T-helper 17 cell (primary cell): ENCODE measurements around the gene CEBPG. TPM values are rescaled to one million over a fixed set of nuclear protein-coding genes. Genes with fewer than 3 reads are reported as not detected.

Source experiments
- ATAC-seq: fragments of 150-1000 bp; cut with Tn5 transposase; 2 replicates; pipeline ENCODE4 v1.10.0; 2021; ENCODE audit warnings: mild to moderate bottlenecking, moderate library complexity
- DNase-seq, 3 donors: peaks; one replicate each; pipeline versions ENCODE4 v3.0.0 to v3.0.0-alpha.2; 2020 to 2021
- H3K9me3 ChIP-seq: one replicate; pipeline ENCODE4 v1.7.0; 2013; ENCODE audit warnings: low read length, mild to moderate bottlenecking; ENCODE audit not compliant: control insufficient read depth, poor library complexity, severe bottlenecking
- H3K27ac Mint-ChIP-seq: one replicate; pipeline ENCODE4 v1.8.0; 2022; ENCODE audit warnings: mild to moderate bottlenecking, moderate library complexity, mixed read lengths
- H3K27me3 Mint-ChIP-seq: one replicate; pipeline ENCODE4 v1.8.0; 2022; ENCODE audit warnings: mixed read lengths
- H3K36me3 Mint-ChIP-seq: one replicate; pipeline ENCODE4 v1.8.0; 2022; ENCODE audit warnings: low read depth, mixed read lengths
- H3K4me1 Mint-ChIP-seq: one replicate; pipeline ENCODE4 v1.8.0; 2022; ENCODE audit warnings: mild to moderate bottlenecking, mixed read lengths
- H3K4me3 Mint-ChIP-seq: one replicate; pipeline ENCODE4 v1.8.0; 2022; ENCODE audit warnings: mild to moderate bottlenecking, moderate library complexity, mixed read lengths
- total RNA-seq, 4 donors: library from RNA in 2 of 4; stranded (reverse) in 2 of 4; gene quantifications; one replicate each; pipeline ENCODE4 v1.2.3 and lab custom pipeline; 2022 to 2026

CEBPG gene
- total RNA-seq, 2 donors from 2014 or later: 17.0 to 22.0 TPM

GRCh38 chr19:33412601-33413425, 39.3 kb downstream of the CEBPG start:
- peak overlapping the region; percentile 19 for H3K27ac Mint-ChIP-seq
- no peak for ATAC-seq
- no peaks in the 10 kb centered on the region for H3K27me3 Mint-ChIP-seq
- no peaks in the 10 kb centered on the region for H3K9me3 ChIP-seq
- no peak overlapping the region for H3K4me3 Mint-ChIP-seq
- peaks cover 10% of the 10 kb centered on the region for H3K4me1 Mint-ChIP-seq
- no peak for DNase-seq
- no peaks in the 10 kb centered on the region for H3K36me3 Mint-ChIP-seq

DNA sequence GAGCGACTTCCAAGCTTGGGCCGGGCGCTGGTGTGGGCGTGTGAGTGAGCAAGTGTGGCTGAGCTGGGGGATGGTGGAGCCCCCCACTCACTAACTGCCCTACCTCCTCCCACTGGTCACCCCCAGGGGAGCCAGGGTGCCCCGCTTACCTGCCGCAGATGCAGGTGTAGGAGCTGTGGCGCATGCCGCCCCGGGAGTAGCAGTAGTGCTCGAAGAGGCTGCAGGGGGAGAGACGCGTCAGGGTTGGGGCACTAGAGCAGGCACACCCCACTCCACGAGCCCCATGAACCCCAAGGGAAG, 39.9 kb downstream of the CEBPG start:
- no peak overlapping the region for H3K27ac Mint-ChIP-seq
- H3K36me3 Mint-ChIP-seq: no peaks in the 10 kb centered on the region
- H3K9me3 ChIP-seq: no peaks in the 10 kb centered on the region
- ATAC-seq (no peak), DNase-seq (no peak)
- H3K4me3 Mint-ChIP-seq: no peak overlapping the region
- H3K27me3 Mint-ChIP-seq: no peaks in the 10 kb centered on the region
- H3K4me1 Mint-ChIP-seq: peaks cover 10% of the 10 kb centered on the region

GRCh38 chr19:33413868-33414666, 40.6 kb downstream of the CEBPG start:
- ATAC-seq: no peak
- no peaks in the 10 kb centered on the region for H3K27me3 Mint-ChIP-seq
- no peak for DNase-seq
- H3K4me1 Mint-ChIP-seq: peaks cover 10% of the 10 kb centered on the region
- no peaks in the 10 kb centered on the region for H3K9me3 ChIP-seq
- H3K36me3 Mint-ChIP-seq: no peaks in the 10 kb centered on the region
- no peak overlapping the region for H3K27ac Mint-ChIP-seq
- no peak overlapping the region for H3K4me3 Mint-ChIP-seq

- Mint-ChIP-seq H3K36me3 (no peaks in the 10 kb centered on the region), H3K4me3 (peak overlapping the region; percentile 55), H3K27ac (peak overlapping the region; percentile 14), H3K4me1 (peaks cover 10% of the 10 kb centered on the region), H3K27me3 (no peaks in the 10 kb centered on the region)
- DNase-seq: no peak
- no peak for ATAC-seq
- H3K9me3 ChIP-seq: no peaks in the 10 kb centered on the region
Observed at GRCh38 chr19:33414667-33415605, 41.4 kb downstream of the CEBPG start.

DNA sequence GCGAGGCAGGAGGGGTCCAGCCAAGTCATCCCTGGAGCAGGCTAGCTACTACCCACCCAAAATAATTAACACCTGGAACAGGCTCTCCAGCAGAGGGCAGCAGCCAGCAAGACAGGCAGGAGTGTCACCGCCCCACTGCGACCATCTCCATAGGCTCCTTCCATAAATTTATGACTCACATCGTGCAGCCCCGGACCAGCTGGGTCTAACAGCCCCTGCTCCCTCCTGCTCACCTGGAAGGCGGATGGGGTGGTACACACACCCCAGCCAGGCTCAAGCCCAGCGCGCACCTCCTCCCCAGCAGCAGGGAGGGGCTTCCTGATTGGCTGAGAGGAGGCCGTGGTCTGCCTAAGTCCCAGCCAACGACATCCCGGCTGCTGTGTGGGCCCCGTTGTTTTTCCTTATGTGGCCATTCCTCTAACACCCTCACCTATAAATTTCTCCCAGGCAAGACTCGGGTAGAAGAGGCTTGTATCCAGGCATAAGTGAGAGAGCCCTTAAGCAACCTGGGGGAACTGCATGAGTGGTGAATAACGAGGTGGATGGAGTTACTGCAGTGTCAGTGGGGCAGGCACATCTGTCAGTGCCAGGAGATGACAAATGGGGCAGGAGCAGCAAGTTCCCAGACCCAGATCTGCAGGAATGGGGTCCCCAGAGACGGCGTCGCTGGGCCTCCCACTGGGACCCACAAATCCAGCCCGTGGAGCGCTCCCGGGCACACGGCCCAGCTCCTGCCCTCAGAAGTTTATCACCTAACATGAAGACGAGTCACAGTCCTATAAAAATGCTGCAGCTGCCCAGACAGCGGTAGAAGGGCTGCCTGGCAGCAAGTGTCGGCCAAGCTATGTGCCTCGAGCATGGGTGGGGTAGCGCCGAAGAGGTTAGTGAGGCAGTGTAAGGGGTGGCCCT, 43.1 kb downstream of the CEBPG start:
- peak overlapping the region; percentile 67 for H3K27ac Mint-ChIP-seq
- no peaks in the 10 kb centered on the region for H3K9me3 ChIP-seq
- no peaks in the 10 kb centered on the region for H3K36me3 Mint-ChIP-seq
- H3K4me3 Mint-ChIP-seq: peak overlapping the region; percentile 67
- no peaks in the 10 kb centered on the region for H3K27me3 Mint-ChIP-seq
- DNase-seq: peak; percentile 37 to 58 (median 49)
- H3K4me1 Mint-ChIP-seq: peaks cover 10% of the 10 kb centered on the region
- peak; percentile 86 for ATAC-seq

DNA sequence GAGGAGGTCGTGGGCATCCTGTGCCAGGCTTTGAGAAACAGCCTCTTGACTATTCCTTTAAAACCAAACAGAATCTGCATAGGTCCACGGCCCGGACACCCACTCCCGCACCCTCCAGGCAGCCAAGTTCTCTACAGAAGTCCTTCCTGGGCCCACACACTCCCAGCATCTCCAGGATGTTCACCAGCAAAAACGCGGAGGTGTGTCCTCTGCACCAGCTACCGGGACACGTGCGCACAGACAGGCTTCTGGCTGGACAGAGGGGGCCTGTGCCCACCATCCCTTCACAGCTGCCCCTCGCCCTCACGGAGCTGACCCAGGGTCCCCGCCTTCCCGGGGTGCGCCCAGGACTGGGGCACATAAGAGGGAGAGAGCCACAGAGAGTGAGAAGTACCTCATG, 44.2 kb downstream of the CEBPG start:
- H3K4me1 Mint-ChIP-seq: peaks cover 10% of the 10 kb centered on the region
- H3K9me3 ChIP-seq: no peaks in the 10 kb centered on the region
- H3K27me3 Mint-ChIP-seq: no peaks in the 10 kb centered on the region
- no peak for DNase-seq
- H3K36me3 Mint-ChIP-seq: no peaks in the 10 kb centered on the region
- no peak overlapping the region for H3K27ac Mint-ChIP-seq
- no peak overlapping the region for H3K4me3 Mint-ChIP-seq
- no peak for ATAC-seq

DNA sequence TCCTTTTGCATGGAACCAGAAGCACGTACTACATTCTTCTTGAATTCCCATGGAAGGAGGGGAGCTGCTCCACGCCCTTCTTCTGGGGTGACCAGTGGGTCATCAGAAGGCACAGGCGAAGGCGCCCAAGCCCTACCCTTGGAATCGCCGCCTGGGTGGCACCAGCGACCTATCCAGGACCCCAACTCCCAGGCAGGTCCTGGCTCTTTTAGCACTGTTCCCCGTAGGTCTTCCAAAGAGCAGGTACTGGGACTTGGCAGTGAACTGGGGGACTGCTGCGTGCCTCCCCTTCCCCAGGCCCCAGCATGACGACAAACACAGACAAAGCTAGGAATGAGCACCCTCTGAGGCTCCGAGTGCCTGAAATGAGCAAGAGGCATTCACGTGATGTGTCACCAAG, 45.0 kb downstream of the CEBPG start:
- no peak overlapping the region for H3K27ac Mint-ChIP-seq
- H3K36me3 Mint-ChIP-seq: no peaks in the 10 kb centered on the region
- ATAC-seq (no peak), DNase-seq (no peak)
- no peaks in the 10 kb centered on the region for H3K27me3 Mint-ChIP-seq
- H3K4me1 Mint-ChIP-seq: peaks cover 10% of the 10 kb centered on the region
- H3K9me3 ChIP-seq: no peaks in the 10 kb centered on the region
- no peak overlapping the region for H3K4me3 Mint-ChIP-seq

GRCh38 chr19:33418871-33419787, 45.6 kb downstream of the CEBPG start:
- H3K36me3 Mint-ChIP-seq: no peaks in the 10 kb centered on the region
- no peak overlapping the region for H3K27ac Mint-ChIP-seq
- DNase-seq (no peak), ATAC-seq (no peak)
- H3K9me3 ChIP-seq: no peaks in the 10 kb centered on the region
- no peak overlapping the region for H3K4me3 Mint-ChIP-seq
- H3K27me3 Mint-ChIP-seq: no peaks in the 10 kb centered on the region
- H3K4me1 Mint-ChIP-seq: peaks cover 10% of the 10 kb centered on the region

GRCh38 chr19:33419788-33420130, 46.2 kb downstream of the CEBPG start:
- H3K27me3 Mint-ChIP-seq: no peaks in the 10 kb centered on the region
- H3K4me1 Mint-ChIP-seq: peaks cover 14% of the 10 kb centered on the region
- DNase-seq (no peak), ATAC-seq (no peak)
- no peak overlapping the region for H3K4me3 Mint-ChIP-seq
- H3K36me3 Mint-ChIP-seq: no peaks in the 10 kb centered on the region
- H3K27ac Mint-ChIP-seq: no peak overlapping the region
- H3K9me3 ChIP-seq: no peaks in the 10 kb centered on the region

DNA sequence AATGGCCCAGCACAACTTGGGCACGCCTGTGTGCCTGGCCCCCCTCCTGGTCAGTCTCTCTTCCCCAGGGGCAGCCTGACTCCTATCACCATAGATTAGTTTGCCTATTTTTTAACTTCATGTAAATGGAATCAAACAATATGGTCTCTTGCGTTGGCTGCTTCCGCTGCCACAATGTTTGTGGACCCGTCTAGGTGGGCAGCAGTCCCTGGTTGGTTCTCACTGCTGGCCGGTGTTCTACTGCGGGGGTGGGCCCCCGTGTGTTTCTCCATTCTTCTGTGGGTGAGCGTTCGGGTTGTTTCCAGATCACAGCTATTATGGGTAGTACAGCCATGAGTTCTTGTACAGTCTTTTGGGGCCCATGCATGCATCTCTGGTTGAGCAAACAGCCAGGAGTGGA, 47.3 kb downstream of the CEBPG start:
- Mint-ChIP-seq H3K4me3 (no peak overlapping the region), H3K27me3 (no peaks in the 10 kb centered on the region), H3K36me3 (no peaks in the 10 kb centered on the region), H3K4me1 (peaks cover 15% of the 10 kb centered on the region), H3K27ac (no peak overlapping the region)
- DNase-seq (no peak), ATAC-seq (no peak)
- no peaks in the 10 kb centered on the region for H3K9me3 ChIP-seq

DNA sequence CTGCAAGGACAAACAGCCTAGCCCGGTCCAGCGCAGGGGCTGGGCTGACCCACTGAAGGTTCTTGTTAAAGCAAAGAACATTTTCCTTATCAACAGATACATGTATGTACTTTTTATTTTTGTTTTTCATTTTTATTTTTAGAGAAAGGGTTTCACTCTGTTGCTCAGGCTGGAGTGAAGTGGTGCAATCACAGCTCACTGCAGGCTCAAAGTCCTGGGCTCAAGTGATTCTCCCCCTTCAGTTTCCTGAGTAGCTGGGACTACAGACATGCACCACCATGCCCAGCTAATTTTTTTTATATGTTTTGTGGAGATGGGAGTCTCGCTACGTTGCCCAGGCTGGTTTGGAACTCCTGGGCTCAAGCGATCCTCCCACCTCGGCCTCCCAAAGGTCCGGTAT, 47.9 kb downstream of the CEBPG start:
- DNase-seq (no peak), ATAC-seq (no peak)
- H3K36me3 Mint-ChIP-seq: no peaks in the 10 kb centered on the region
- H3K27me3 Mint-ChIP-seq: no peaks in the 10 kb centered on the region
- H3K4me3 Mint-ChIP-seq: no peak overlapping the region
- no peaks in the 10 kb centered on the region for H3K9me3 ChIP-seq
- H3K4me1 Mint-ChIP-seq: peaks cover 14% of the 10 kb centered on the region
- H3K27ac Mint-ChIP-seq: no peak overlapping the region
